PFSK-1 (cell line): ENCODE results near the gene ST7.

ENCODE experiments used
- FOXP2 ChIP-seq: optimal IDR thresholded peaks from 2 replicates; pipeline ENCODE3; 2011; ENCODE audit warnings: borderline replicate concordance, control low read depth, inconsistent platforms; ENCODE audit not compliant: insufficient read depth; ENCODE audit errors: extremely low read length, extremely low read depth
- POLR2AphosphoS5 ChIP-seq: IDR thresholded peaks from 2 replicates; pipeline ENCODE4 v1.6.1; 2012; ENCODE audit warnings: low read depth, mild to moderate bottlenecking, control low read depth, low read length, moderate library complexity
- SIN3A ChIP-seq: IDR thresholded peaks from 2 replicates; pipeline ENCODE4 v1.6.1; 2012; ENCODE audit warnings: mild to moderate bottlenecking, low read length, moderate library complexity, borderline replicate concordance; ENCODE audit not compliant: insufficient read depth
- TAF1 ChIP-seq: IDR thresholded peaks from 2 replicates; pipeline ENCODE4 v1.6.1; 2012; ENCODE audit warnings: low read length, control low read depth, borderline replicate concordance; ENCODE audit not compliant: insufficient read depth
- TF ChIP-seq, protein P1 (sequence below), 2 experiments: IDR thresholded peaks; 2 replicates each; pipeline versions ENCODE4 v1.6.1 to v1.8.0; 2011 to 2012; ENCODE audit warnings: low read depth in 2 of 2, low read length in 2 of 2, control low read depth in 1 of 2, inconsistent platforms in 1 of 2, mild to moderate bottlenecking in 1 of 2, moderate library complexity in 1 of 2; ENCODE audit not compliant: insufficient read depth in 1 of 2

ST7 gene

DNA sequence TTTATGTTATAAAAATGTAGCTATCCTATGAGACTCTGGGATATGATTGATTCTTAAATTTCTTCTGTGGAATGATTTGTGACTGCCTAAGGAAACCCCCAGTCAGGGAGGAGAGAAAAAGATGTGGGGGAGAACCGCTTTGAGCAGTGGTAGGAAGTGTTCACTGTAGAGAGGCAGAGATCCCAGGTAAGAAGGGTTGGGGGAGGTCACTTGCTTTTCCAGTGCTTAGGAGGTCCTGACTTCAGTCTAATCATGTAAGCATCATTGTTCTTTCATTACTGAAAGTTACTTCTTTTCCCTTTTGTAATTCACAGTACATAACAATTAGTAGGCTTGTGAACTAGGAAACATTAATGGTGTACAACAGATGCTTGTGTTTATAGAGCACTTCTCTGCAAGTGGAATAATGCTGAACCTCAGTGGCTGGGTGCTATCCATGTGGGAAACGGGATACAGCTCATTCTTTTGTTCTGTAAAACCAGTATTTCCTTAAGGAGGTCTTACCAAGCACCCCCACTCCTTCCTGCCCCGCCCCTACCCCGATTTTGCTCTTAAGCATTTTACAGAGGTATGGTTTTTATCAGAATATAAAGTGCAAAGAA is 165.4 kb downstream of the ST7 start:
- no peak for TF ChIP-seq FOXP2
- TF ChIP-seq, protein P1, sequence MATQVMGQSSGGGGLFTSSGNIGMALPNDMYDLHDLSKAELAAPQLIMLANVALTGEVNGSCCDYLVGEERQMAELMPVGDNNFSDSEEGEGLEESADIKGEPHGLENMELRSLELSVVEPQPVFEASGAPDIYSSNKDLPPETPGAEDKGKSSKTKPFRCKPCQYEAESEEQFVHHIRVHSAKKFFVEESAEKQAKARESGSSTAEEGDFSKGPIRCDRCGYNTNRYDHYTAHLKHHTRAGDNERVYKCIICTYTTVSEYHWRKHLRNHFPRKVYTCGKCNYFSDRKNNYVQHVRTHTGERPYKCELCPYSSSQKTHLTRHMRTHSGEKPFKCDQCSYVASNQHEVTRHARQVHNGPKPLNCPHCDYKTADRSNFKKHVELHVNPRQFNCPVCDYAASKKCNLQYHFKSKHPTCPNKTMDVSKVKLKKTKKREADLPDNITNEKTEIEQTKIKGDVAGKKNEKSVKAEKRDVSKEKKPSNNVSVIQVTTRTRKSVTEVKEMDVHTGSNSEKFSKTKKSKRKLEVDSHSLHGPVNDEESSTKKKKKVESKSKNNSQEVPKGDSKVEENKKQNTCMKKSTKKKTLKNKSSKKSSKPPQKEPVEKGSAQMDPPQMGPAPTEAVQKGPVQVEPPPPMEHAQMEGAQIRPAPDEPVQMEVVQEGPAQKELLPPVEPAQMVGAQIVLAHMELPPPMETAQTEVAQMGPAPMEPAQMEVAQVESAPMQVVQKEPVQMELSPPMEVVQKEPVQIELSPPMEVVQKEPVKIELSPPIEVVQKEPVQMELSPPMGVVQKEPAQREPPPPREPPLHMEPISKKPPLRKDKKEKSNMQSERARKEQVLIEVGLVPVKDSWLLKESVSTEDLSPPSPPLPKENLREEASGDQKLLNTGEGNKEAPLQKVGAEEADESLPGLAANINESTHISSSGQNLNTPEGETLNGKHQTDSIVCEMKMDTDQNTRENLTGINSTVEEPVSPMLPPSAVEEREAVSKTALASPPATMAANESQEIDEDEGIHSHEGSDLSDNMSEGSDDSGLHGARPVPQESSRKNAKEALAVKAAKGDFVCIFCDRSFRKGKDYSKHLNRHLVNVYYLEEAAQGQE (IDR thresholded peaks at IDR 0.05; ENCODE audit: insufficient read depth in 1 of 2, low read depth in 2 of 2, low read length in 2 of 2), result no peak
- TF ChIP-seq POLR2AphosphoS5, result no peak
- no peak for TF ChIP-seq TAF1
- TF ChIP-seq SIN3A, result no peak

DNA sequence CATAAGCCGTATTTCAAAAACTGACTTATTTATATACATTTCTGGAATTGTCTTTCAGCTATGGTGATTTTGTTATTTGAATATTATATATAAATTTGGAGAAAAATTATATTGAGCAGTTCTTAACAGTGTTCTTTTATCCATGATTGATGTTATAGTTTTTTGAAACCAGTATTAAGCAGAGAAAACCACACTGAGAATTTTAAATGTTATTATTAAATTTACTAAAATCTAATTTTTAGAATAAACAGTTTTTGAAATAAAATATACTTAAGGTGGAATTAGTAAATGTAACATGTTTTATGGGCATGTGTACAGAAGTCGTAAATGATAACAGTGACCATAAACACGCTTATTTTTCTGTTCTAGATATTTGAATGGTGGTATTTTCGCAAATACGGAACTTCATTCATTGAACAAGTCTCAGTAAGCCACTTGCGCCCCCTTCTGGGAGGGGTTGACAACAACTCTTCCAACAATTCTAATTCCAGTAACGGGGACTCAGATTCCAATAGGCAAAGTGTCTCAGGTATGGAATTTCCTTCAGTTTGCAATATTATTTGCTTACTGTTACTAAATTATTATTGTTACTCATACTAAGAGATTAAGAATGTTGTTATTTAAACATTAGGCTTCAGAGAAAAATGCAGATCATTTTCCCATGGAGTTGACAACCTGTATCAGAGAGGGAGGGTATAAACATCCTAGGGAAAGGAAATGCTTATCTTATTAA is 166.1 kb downstream of the ST7 start:
- TF ChIP-seq, protein P1 (IDR thresholded peaks at IDR 0.05; ENCODE audit: insufficient read depth in 1 of 2, low read depth in 2 of 2, low read length in 2 of 2), result no peak
- TF ChIP-seq POLR2AphosphoS5, result no peak
- TF ChIP-seq SIN3A, result no peak
- no peak for TF ChIP-seq TAF1
- no peak for TF ChIP-seq FOXP2

DNA sequence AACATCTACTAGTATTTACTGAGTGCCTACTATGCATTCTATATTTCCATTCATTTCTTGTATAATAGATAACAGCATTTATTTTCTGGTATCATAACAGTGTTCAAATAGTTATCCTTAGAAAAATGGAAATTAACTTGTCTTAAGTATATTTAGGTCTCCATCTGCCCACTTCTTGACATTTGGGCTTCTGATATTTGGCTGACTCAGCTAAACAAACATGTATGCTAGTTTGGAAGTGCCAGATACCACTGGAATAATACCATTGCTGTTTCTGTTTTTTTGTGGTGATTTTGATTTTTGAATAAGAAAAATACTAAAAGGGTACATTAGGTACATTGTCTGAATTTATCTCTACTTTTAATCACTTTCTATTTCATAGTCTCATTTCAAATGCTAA is 169.2 kb downstream of the ST7 start:
- TF ChIP-seq POLR2AphosphoS5 (no peak), SIN3A (no peak), FOXP2 (no peak), TAF1 (no peak)
- TF ChIP-seq, protein P1 (IDR thresholded peaks at IDR 0.05; ENCODE audit: insufficient read depth in 1 of 2, low read depth in 2 of 2, low read length in 2 of 2), result no peak

DNA sequence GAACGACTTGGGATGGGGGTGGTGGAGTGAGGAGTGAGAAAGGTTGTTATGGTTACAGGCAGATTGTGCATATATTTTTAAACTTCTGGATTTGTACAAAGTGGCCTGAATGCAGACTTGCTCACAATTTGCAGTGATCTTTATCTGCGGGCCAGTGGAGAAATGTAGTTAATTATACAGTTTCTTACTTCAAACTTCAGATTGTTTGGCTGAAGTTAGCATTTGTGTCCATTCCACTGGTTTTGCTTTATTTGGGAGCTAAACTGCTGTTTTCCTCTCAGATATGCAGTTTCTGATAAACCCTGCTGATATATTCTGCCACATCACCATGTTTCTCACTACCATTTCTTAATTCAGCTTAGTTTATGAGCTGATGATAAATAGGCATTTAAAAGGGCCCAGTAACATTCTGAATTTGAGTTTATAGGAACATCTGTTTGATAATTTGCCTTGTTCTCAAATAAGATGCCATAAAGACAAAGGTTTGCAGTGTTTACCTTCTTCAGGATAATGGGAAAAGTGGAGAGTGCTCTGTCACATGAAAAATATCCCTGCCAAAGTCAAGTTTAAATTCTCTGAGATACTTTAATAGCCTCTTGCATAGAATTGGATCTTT is 170.1 kb downstream of the ST7 start:
- TF ChIP-seq POLR2AphosphoS5 (no peak), SIN3A (no peak), FOXP2 (no peak), TAF1 (no peak)
- TF ChIP-seq, protein P1 (IDR thresholded peaks at IDR 0.05; ENCODE audit: insufficient read depth in 1 of 2, low read depth in 2 of 2, low read length in 2 of 2), result no peak
